Gastroesophageal sphincter (tissue), 3 donors: ENCODE data around the gene RMND5B.

ENCODE experiments used
- EP300 ChIP-seq: sonication (generic); formaldehyde crosslinking; IDR thresholded peaks from one replicate; pipeline ENCODE4 v1.6.1; 2017; ENCODE audit warnings: antibody characterized with exemption, mild to moderate bottlenecking
- POLR2A ChIP-seq, 2 donors: fragments of 450-650 bp; IDR thresholded peaks; one replicate each; pipeline ENCODE4 v1.6.1; 2017; ENCODE audit warnings: antibody characterized with exemption in 2 of 2, mild to moderate bottlenecking in 2 of 2, moderate library complexity in 1 of 2
- TF ChIP-seq, protein P1 (sequence below), 4 experiments: fragments of 200-600 bp in 2 of 4; fragments of 450-650 bp in 2 of 4; sonication (generic) in 1 of 4; IDR thresholded peaks; one replicate each; pipeline ENCODE4 v1.5.1; 2017 to 2019; ENCODE audit warnings: antibody characterized with exemption in 4 of 4, mild to moderate bottlenecking in 2 of 4, moderate library complexity in 2 of 4

DNA sequence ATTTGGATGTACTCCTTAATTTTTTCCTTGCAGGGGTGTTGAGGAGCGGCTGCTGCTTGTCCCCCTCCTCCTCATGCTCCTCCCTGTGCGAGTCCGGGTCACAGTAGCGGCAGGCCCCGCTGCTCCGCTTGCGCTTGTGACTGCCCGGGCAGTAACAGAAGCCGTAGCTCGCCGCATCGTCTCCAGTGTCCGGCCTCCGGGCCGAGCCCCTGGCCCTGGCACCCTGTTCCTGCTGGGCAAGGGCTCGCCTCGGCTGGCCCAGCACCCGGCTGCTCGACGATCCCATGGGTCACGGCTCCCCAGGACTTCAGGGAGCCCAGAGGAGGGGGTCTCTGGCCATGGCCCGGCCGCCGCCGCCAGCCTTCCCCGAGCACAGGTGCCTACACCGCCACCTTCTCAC is 56.2 kb downstream of the RMND5B start, which contains the start of gene GMCL2:
- TF ChIP-seq EP300 = no peak
- TF ChIP-seq POLR2A (IDR thresholded peaks at IDR 0.05) = no peak
- TF ChIP-seq, protein P1, sequence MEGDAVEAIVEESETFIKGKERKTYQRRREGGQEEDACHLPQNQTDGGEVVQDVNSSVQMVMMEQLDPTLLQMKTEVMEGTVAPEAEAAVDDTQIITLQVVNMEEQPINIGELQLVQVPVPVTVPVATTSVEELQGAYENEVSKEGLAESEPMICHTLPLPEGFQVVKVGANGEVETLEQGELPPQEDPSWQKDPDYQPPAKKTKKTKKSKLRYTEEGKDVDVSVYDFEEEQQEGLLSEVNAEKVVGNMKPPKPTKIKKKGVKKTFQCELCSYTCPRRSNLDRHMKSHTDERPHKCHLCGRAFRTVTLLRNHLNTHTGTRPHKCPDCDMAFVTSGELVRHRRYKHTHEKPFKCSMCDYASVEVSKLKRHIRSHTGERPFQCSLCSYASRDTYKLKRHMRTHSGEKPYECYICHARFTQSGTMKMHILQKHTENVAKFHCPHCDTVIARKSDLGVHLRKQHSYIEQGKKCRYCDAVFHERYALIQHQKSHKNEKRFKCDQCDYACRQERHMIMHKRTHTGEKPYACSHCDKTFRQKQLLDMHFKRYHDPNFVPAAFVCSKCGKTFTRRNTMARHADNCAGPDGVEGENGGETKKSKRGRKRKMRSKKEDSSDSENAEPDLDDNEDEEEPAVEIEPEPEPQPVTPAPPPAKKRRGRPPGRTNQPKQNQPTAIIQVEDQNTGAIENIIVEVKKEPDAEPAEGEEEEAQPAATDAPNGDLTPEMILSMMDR (IDR thresholded peaks at IDR 0.05) = no peak
